Activated B cell treated with CpG ODN at 0.5 μM for 24 hours (primary cell): ENCODE data around the gene ARHGEF4. TPM values are rescaled to one million over a fixed set of nuclear protein-coding genes. Genes with fewer than 3 reads are reported as not detected.

Experiments used
- ATAC-seq: fragments of 200-7000 bp; cut with Tn5 transposase; one replicate; pipeline ENCODE4 v1.10.0; 2021; ENCODE audit warnings: low read depth, mild to moderate bottlenecking, moderate library complexity
- CTCF ChIA-PET: fragments of 350-600 bp; sonication (Branson Sonifier 250); formaldehyde crosslinking; loops from one replicate; lab custom pipeline; 2021; ENCODE audit warnings: antibody characterized with exemption; lab: Charles Lee
- POLR2A ChIA-PET: fragments of 350-600 bp; sonication (Branson Sonifier 250); formaldehyde crosslinking; loops from one replicate; lab custom pipeline; 2021; ENCODE audit warnings: antibody characterized with exemption; lab: Charles Lee
- DNase-seq: peaks from one replicate; pipeline ENCODE4 v3.0.0; 2022
- H3K27ac Mint-ChIP-seq: one replicate; pipeline ENCODE4 v1.8.0; 2020; ENCODE audit warnings: mixed read lengths
- H3K27me3 Mint-ChIP-seq: one replicate; pipeline ENCODE4 v1.8.0; 2021; ENCODE audit warnings: mixed read lengths
- H3K36me3 Mint-ChIP-seq: one replicate; pipeline ENCODE4 v1.8.0; 2021; ENCODE audit warnings: low read depth, mixed read lengths
- H3K4me1 Mint-ChIP-seq: one replicate; pipeline ENCODE4 v1.8.0; 2021; ENCODE audit warnings: mixed read lengths
- H3K4me3 Mint-ChIP-seq: one replicate; pipeline ENCODE4 v1.8.0; 2020; ENCODE audit warnings: mild to moderate bottlenecking, mixed read lengths
- H3K9me3 Mint-ChIP-seq: one replicate; pipeline ENCODE4 v1.8.0; 2020; ENCODE audit warnings: mixed read lengths
- intact Hi-C: fragments of 100-400 bp; cut with micrococcal nuclease; formaldehyde crosslinking; loops from one replicate; pipeline ENCODE4 v1.15.1; 2024
- total RNA-seq: library from RNA; stranded (reverse); gene quantifications from 2 replicates; pipeline ENCODE4 v1.2.3, GENCODE V29; 2022
- TF ChIP-seq, protein P1 (sequence below): fragments of 200-600 bp; IDR thresholded peaks from one replicate; pipeline ENCODE4 v1.8.0; 2022; ENCODE audit warnings: antibody characterized with exemption, mild to moderate bottlenecking

The ARHGEF4 gene
- total RNA-seq, 1 donor from 2014 or later, result 0.29 TPM

DNA sequence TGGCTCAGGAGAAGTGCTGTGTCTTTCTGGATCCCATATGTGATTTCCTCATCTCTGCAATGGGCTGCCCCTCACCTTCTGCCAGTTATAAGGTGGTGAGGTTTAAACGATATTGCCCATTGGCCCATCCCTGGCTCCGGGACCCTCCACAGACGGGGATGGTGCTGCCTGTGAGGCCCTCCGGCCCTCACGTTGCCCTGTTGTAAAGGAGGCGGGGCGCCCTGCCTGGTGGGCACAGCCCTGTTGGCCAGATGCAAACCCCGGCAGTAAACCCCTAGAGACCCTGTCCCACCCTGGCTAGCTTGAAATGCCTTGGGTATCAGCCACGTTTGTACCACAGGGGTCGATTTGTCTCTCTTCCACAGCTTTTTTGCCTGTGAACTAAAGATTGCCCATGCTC lies 7.4 kb downstream of the ARHGEF4 start:
- Mint-ChIP-seq H3K9me3 (no peaks in the 10 kb centered on the region), H3K27me3 (peaks cover under 1% of the 10 kb centered on the region), H3K27ac (no peak overlapping the region), H3K4me1 (no peaks in the 10 kb centered on the region), H3K36me3 (no peaks in the 10 kb centered on the region), H3K4me3 (no peak overlapping the region)
- ATAC-seq (no peak), DNase-seq (no peak)
- TF ChIP-seq, protein P1, sequence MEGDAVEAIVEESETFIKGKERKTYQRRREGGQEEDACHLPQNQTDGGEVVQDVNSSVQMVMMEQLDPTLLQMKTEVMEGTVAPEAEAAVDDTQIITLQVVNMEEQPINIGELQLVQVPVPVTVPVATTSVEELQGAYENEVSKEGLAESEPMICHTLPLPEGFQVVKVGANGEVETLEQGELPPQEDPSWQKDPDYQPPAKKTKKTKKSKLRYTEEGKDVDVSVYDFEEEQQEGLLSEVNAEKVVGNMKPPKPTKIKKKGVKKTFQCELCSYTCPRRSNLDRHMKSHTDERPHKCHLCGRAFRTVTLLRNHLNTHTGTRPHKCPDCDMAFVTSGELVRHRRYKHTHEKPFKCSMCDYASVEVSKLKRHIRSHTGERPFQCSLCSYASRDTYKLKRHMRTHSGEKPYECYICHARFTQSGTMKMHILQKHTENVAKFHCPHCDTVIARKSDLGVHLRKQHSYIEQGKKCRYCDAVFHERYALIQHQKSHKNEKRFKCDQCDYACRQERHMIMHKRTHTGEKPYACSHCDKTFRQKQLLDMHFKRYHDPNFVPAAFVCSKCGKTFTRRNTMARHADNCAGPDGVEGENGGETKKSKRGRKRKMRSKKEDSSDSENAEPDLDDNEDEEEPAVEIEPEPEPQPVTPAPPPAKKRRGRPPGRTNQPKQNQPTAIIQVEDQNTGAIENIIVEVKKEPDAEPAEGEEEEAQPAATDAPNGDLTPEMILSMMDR, result no peak
- intact Hi-C loops, result no loop called here
- CTCF ChIA-PET, result no interaction called here
- POLR2A ChIA-PET, result no interaction called here

DNA sequence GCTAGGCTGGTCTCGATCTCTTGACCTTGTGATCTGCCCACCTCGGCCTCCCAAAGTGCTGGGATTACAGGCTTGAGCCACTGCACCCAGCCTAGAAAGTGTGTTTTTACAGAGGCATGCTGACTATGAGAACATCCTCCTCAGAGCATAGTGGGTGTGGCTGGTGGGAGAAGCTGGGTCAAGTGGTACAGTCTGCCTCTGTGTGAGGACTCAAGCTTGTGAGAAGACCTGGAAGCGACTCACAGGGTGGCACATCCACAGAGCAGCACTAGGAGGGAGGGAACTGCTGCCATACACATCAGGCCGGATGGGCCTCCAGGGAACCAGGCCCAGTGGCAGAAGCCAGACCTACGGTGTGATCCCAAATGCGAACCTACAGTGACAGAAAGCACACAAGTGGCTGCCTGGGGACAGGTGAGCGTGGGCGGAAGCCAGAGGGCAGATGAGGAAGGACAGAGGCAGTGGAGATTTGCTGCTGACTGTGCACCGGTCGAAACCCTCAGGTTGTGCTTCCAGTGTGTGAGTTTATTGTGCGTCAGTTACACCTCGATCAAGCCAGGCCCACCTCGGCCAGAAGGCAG lies 8.9 kb downstream of the ARHGEF4 start:
- Mint-ChIP-seq H3K36me3 (no peaks in the 10 kb centered on the region), H3K27me3 (no peaks in the 10 kb centered on the region), H3K4me3 (no peak overlapping the region), H3K4me1 (no peaks in the 10 kb centered on the region), H3K9me3 (no peaks in the 10 kb centered on the region), H3K27ac (no peak overlapping the region)
- DNase-seq (no peak), ATAC-seq (no peak)
- ChIA-PET POLR2A (no interaction called here), CTCF (no interaction called here)
- TF ChIP-seq, protein P1, result no peak
- intact Hi-C loops, result no loop called here

DNA sequence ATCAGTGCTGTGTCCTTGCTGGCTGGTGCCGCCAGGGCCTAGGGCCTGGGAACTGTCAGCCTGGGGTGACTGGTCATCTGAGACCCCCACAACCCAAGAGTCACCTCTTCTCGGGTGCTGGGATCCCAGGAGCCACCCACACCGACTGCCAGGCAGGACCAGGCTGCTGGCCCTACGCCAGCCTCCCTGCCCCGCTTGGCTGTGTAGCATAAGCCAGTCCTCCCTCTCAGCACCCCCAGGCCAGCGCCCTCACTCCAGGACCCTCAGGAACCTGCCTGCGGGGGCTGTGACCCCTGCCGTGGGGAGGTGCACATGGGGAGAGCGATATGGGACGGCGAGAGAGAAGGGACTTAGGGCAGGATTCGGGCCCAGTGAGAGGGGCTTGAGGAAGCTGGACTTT lies 9.5 kb downstream of the ARHGEF4 start:
- no peak overlapping the region for H3K27ac Mint-ChIP-seq
- H3K36me3 Mint-ChIP-seq, result no peaks in the 10 kb centered on the region
- DNase-seq (no peak), ATAC-seq (no peak)
- no peak overlapping the region for H3K4me3 Mint-ChIP-seq
- H3K9me3 Mint-ChIP-seq, result no peaks in the 10 kb centered on the region
- no peaks in the 10 kb centered on the region for H3K27me3 Mint-ChIP-seq
- TF ChIP-seq, protein P1, result no peak
- intact Hi-C loops, result no loop called here
- CTCF ChIA-PET, result no interaction called here
- POLR2A ChIA-PET, result no interaction called here
- H3K4me1 Mint-ChIP-seq, result peaks cover 3% of the 10 kb centered on the region

DNA sequence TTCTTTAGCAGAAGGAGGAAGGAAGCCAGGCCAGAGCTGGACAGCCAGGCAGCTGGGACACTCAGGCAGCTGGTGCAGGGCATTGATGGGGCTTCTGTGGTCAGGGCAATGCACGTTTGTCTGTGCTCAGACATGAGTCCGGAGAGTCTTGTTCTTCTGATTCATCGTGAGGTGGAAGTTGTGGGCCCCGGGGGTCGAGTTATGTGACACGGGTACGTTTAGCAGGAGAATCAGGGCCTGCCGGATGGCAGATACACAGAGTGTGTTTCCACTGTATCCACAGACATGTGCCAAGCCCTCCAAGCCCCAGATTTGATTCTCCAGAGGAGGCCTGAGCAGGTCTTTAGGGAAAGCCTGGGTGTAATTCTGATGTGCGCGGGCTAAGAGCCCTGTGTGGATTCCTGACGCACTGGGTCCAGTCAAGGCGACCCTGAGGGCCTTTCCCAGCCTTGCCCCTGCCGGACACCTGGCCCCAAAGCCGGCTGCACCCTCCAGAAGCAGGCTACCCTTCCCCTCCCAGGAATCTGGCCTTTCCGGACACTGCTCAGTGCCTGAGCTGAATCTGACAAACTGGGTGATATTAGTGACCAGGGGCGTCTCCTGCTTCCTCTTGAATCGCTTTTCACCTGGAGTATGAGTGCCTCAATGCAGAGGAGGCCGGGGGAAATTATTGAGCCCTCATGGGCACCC lies 10.1 kb downstream of the ARHGEF4 start:
- DNase-seq, result no peak
- H3K27ac Mint-ChIP-seq, result no peak overlapping the region
- H3K27me3 Mint-ChIP-seq, result no peaks in the 10 kb centered on the region
- H3K36me3 Mint-ChIP-seq, result no peaks in the 10 kb centered on the region
- intact Hi-C loops, result no loop called here
- TF ChIP-seq, protein P1, result no peak
- H3K9me3 Mint-ChIP-seq, result no peaks in the 10 kb centered on the region
- peaks cover 9% of the 10 kb centered on the region for H3K4me1 Mint-ChIP-seq
- ChIA-PET CTCF (no interaction called here), POLR2A (no interaction called here)
- no peak for ATAC-seq
- no peak overlapping the region for H3K4me3 Mint-ChIP-seq

DNA sequence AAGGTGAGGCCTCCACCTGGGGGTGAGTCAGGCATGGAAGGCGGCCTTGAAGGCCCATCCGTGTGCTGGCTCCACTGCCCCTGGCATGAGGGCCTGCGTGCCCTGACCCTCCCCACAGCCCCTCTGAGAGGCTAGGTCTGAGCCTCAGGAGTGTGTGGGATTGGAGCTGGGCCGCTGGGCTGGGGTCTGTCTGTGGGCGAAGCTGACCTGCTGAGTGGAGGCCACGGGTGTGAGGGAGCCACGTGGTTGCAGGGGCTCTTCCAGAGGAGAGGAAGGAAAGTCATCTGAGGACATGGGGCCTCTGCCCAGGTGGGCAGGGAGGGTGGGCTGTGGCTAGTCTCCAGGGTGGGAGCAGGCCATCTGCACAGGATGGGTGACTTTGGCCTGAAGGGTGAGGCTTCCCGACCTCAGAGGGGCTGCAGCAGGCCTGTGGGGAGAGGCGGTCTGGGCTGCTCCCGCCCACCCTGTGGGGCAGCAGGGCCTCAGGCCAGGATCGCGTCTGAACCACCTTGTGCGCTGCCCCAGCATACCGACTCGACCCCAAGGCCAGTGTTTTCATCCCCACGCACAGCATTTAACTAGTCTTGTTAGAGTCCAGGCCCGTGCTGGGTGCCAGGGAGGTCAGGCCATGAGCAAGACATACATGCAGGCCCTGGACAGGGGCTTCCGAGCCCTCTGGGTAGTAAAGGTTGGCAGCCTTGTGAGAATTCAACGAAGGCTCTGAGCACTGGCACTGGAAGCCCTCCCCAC lies 11.2 kb downstream of the ARHGEF4 start:
- ChIA-PET POLR2A (no interaction called here), CTCF (interaction anchor here (1.1 kb wide), 1 partner anchor 50 kb away, joined by 4 read pairs; no protein-coding TSS in a partner anchor)
- Mint-ChIP-seq H3K4me3 (no peak overlapping the region), H3K27ac (no peak overlapping the region), H3K27me3 (peaks cover 5% of the 10 kb centered on the region), H3K9me3 (no peaks in the 10 kb centered on the region), H3K36me3 (no peaks in the 10 kb centered on the region), H3K4me1 (peaks cover 12% of the 10 kb centered on the region)
- ATAC-seq, result no peak
- intact Hi-C loops, result no loop called here
- TF ChIP-seq, protein P1, result no peak
- no peak for DNase-seq
